Gastrocnemius medialis (tissue), 4 donors: ENCODE measurements around the gene LRR1. TPM values are rescaled to one million over a fixed set of nuclear protein-coding genes. Genes with fewer than 3 reads are reported as not detected.
"Not testable (repeated sequence)": the region's sequence is repeated elsewhere in the genome, so short reads cannot be mapped to it uniquely, and the experiment has no call there.

ENCODE experiments used
- ATAC-seq, 2 donors: fragments of 150-250 bp; one replicate each; pipeline ENCODE4 v1.9.1; 2016
- DNase-seq, 2 donors: peaks; one replicate each; pipeline ENCODE4 v3.0.0-alpha.2; 2019
- H3K27ac ChIP-seq, 4 donors: fragments of 200-600 bp; sonication (generic); 1 replicate in 1 of 4; 2 replicates in 3 of 4; pipeline ENCODE4 v1.5.1; 2016 to 2018; ENCODE audit warnings: mild to moderate bottlenecking in 2 of 4, moderate library complexity in 1 of 4
- H3K27me3 ChIP-seq, 3 donors: fragments of 200-600 bp; sonication (generic) in 2 of 3; 1 replicate in 1 of 3; 2 replicates in 2 of 3; pipeline versions ENCODE4 v1.5.1 to v1.6.0; 2016 to 2019; ENCODE audit warnings: mild to moderate bottlenecking in 1 of 3, moderate library complexity in 1 of 3
- H3K36me3 ChIP-seq, 2 donors: fragments of 200-600 bp; sonication (generic) in 1 of 2; one replicate each; pipeline ENCODE4 v1.5.1; 2017 to 2018
- H3K4me1 ChIP-seq, 2 donors: fragments of 200-600 bp; sonication (generic) in 1 of 2; one replicate each; pipeline ENCODE4 v1.5.1; 2016 to 2017; ENCODE audit warnings: mild to moderate bottlenecking in 2 of 2
- H3K4me3 ChIP-seq, 4 donors: fragments of 200-600 bp; sonication (generic) in 3 of 4; 1 replicate in 1 of 4; 2 replicates in 3 of 4; pipeline ENCODE4 v1.5.1; 2016 to 2019; ENCODE audit warnings: mild to moderate bottlenecking in 2 of 4
- H3K9me3 ChIP-seq, 3 donors: fragments of 200-600 bp; sonication (generic) in 2 of 3; 1 replicate in 1 of 3; 2 replicates in 2 of 3; pipeline ENCODE4 v1.5.1; 2016 to 2019
- CTCF ChIP-seq, 5 experiments: fragments of 450-650 bp in 3 of 5; fragments of 200-600 bp in 2 of 5; sonication (generic) in 2 of 5; IDR thresholded peaks in 4 of 5; conservative IDR thresholded peaks in 1 of 5; 1 replicate in 4 of 5; 2 replicates in 1 of 5; pipeline ENCODE4 v1.5.1; 2016 to 2019; ENCODE audit warnings: antibody characterized with exemption in 5 of 5, mild to moderate bottlenecking in 3 of 5, moderate library complexity in 3 of 5
- POLR2A ChIP-seq, 2 donors: fragments of 450-650 bp; IDR thresholded peaks; one replicate each; pipeline ENCODE4 v1.6.1; 2017; ENCODE audit warnings: antibody characterized with exemption in 2 of 2, mild to moderate bottlenecking in 2 of 2, moderate library complexity in 2 of 2
- in situ Hi-C, 4 donors: fragments of 200-750 bp; cut with MboI; loops; one replicate each; pipeline versions ENCODE4 v1.15.0 to v1.8.0; 2017; ENCODE audit warnings: low sequenced_read_pairs in 4 of 4
- intact Hi-C: fragments of 100-400 bp; cut with DNase I; formaldehyde crosslinking; loops from one replicate; pipeline ENCODE4 v1.15.1; 2023; ENCODE audit warnings: low total_unique reads
- total RNA-seq, 4 donors: library from RNA; depleted of rRNA; stranded (reverse); fragments of >200 nt; gene quantifications; one replicate each; pipeline versions ENCODE4 v1.1.0 to v1.2.3, GENCODE V29; 2016

The LRR1 gene
- total RNA-seq, 4 donors from 2014 or later = 1.3 to 5.8 (median 3.7) TPM

DNA sequence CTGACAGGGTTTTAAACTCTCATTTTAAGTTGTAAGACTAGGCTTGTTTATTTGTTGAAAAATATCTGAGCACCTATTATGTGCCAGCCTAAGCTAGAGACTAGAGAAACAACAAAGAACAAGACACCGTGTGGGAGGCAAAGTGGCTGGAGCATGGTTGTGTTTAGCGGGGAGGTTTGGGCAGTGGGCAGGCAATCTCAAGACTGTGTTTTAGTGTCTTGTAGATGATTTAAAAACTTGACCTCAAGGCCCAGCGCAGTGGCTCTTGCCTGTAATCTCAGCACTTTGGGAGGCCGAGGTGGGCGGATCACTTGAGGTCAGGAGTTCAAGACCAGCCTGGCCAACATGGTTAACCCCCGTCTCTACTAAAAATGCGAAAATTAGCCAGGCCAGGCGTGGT is 13.9 kb downstream of the LRR1 start:
- intact Hi-C loops = loop anchor here (10.0 kb wide), 1 partner anchor 1632 kb away; the partner anchor contains the start of gene TMX1
- H3K9me3 ChIP-seq = no peaks in the 10 kb centered on the region
- peaks cover 0 to under 1% of the 10 kb centered on the region in 2 donors for H3K36me3 ChIP-seq
- no peak overlapping the region for H3K4me3 ChIP-seq
- H3K27ac ChIP-seq = no peak overlapping the region
- in situ Hi-C loops = no loop called here
- DNase-seq (no peak), ATAC-seq (no peak)
- no peaks in the 10 kb centered on the region for H3K27me3 ChIP-seq
- no peaks in the 10 kb centered on the region for H3K4me1 ChIP-seq
- no peak for TF ChIP-seq CTCF (IDR thresholded peaks at IDR 0.05 in 4 of 5, conservative IDR thresholded peaks at IDR 0.05 in 1 of 5)
- TF ChIP-seq POLR2A (IDR thresholded peaks at IDR 0.05) = no peak

- in situ Hi-C loops = no loop called here
- no peak for TF ChIP-seq POLR2A (IDR thresholded peaks at IDR 0.05)
- ATAC-seq = no peak
These were observed 15.5 kb downstream of the LRR1 start for GRCh38 chr14:49614196-49614595.

GRCh38 chr14:49615776-49616175 is 17.0 kb downstream of the LRR1 start:
- intact Hi-C loops (loop anchor here (10.0 kb wide), 1 partner anchor 1629 kb away; the partner anchor contains the start of gene TMX1), in situ Hi-C loops (no loop called here)
- TF ChIP-seq CTCF (IDR thresholded peaks at IDR 0.05 in 4 of 5, conservative IDR thresholded peaks at IDR 0.05 in 1 of 5) (no peak), POLR2A (IDR thresholded peaks at IDR 0.05) (no peak)
- Histone ChIP-seq H3K4me1 (peaks cover 5 to 13% of the 10 kb centered on the region in 2 donors), H3K27me3 (no peaks in the 10 kb centered on the region), H3K36me3 (peaks cover 0 to 16% of the 10 kb centered on the region in 2 donors), H3K27ac (no peak overlapping the region), H3K4me3 (no peak overlapping the region), H3K9me3 (no peaks in the 10 kb centered on the region)
- ATAC-seq (no peak), DNase-seq (no peak)

More at GRCh38 chr14:49614196-49614595, 15.5 kb downstream of the LRR1 start:
- Histone ChIP-seq H3K36me3 (peaks cover 0 to 16% of the 10 kb centered on the region in 2 donors), H3K4me1 (peaks cover 2 to 6% of the 10 kb centered on the region in 2 donors), H3K27ac (no peak overlapping the region), H3K4me3 (no peak overlapping the region), H3K27me3 (no peaks in the 10 kb centered on the region), H3K9me3 (no peaks in the 10 kb centered on the region)
- intact Hi-C loops = loop anchor here (10.0 kb wide), 1 partner anchor 1631 kb away; the partner anchor contains the start of gene TMX1
- DNase-seq = no peak

DNA sequence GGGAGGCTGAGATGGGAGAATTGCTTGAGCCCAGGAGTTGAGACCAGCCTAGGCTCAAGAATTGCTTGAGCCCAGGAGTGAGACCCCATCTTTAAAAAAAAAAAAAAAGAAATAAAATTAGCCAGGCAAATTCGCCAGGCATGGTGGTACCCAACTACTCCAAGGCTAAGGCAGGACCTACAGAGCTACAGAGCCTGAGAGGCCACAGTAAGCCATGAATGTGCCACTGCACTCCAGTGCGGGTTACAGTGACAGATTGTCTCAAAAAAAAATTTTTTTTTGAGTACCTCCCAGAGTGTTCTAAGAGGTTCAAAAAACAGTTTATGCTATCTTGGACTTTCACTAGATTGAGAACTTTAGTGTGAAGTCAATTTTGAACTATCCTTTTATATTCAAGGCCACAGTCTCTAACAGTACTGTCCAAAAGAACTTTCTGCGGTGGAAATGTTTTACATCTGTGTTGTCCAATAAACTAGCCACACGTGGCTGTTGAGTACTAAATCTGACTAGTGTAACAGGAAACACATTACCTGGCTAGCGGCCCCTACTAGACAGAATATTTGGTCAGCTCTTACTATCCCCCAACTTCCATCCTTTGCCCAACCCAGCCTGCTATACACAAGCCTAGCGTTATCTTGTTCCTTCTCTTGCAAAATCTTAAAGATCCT is 19.2 kb downstream of the LRR1 start:
- no peak for ATAC-seq
- in situ Hi-C loops = no loop called here
- DNase-seq = no peak
- intact Hi-C loops = loop anchor here (10.0 kb wide), 1 partner anchor 1627 kb away; the partner anchor contains the start of gene TMX1
- H3K27me3 ChIP-seq = no peaks in the 10 kb centered on the region
- H3K27ac ChIP-seq = no peak overlapping the region
- no peak for TF ChIP-seq CTCF (IDR thresholded peaks at IDR 0.05 in 4 of 5, conservative IDR thresholded peaks at IDR 0.05 in 1 of 5)
- TF ChIP-seq POLR2A (IDR thresholded peaks at IDR 0.05) = no peak
- H3K4me3 ChIP-seq = no peak overlapping the region
- H3K9me3 ChIP-seq = no peaks in the 10 kb centered on the region
- H3K4me1 ChIP-seq = peaks cover 19 to 29% of the 10 kb centered on the region in 2 donors
- H3K36me3 ChIP-seq = peaks cover 0 to 16% of the 10 kb centered on the region in 2 donors

- H3K9me3 ChIP-seq, ATAC-seq, in situ Hi-C loops, H3K27me3 ChIP-seq, DNase-seq: not testable (repeated sequence)
- intact Hi-C loops = loop anchor here (10.0 kb wide), 1 partner anchor 1626 kb away; the partner anchor contains the start of gene TMX1
- H3K4me3 ChIP-seq = peak overlapping the region; percentile 78 to 98 (median 93)
- H3K27ac ChIP-seq = peak overlapping the region; percentile 94 to 99 (median 96)
- H3K36me3 ChIP-seq = peaks cover 0 to 16% of the 10 kb centered on the region in 2 donors
- peaks cover 20 to 34% of the 10 kb centered on the region in 2 donors for H3K4me1 ChIP-seq
These were observed 20.5 kb downstream of the LRR1 start for GRCh38 chr14:49619273-49619672.
